Panc1 (cell line): ENCODE results near the gene ACBD3. TPM values are rescaled to one million over a fixed set of nuclear protein-coding genes. Genes with fewer than 3 reads are reported as not detected.

ENCODE experiments used
- ATAC-seq: fragments of 200-7000 bp; cut with Tn5 transposase; 2 replicates; pipeline ENCODE4 v1.9.1; 2020; ENCODE audit warnings: mild to moderate bottlenecking, moderate library complexity
- BruUV-seq: library from RNA; stranded (reverse); fragments of 400-500 nt; replicated peaks from 2 replicates; lab custom pipeline; 2021; lab: Mats Ljungman, UMichigan
- CTCF ChIA-PET: fragments of 300-600 bp; sonication (Branson Sonifier 250); formaldehyde crosslinking; loops from one replicate; lab custom pipeline; 2022; ENCODE audit warnings: antibody characterized with exemption; lab: Charles Lee
- POLR2A ChIA-PET: fragments of 300-600 bp; sonication (Branson Sonifier 250); formaldehyde crosslinking; loops from one replicate; lab custom pipeline; 2022; ENCODE audit warnings: antibody characterized with exemption; lab: Charles Lee
- DNase-seq: peaks from one replicate; pipeline ENCODE4 v3.0.0-alpha.2; 2010; ENCODE audit warnings: low read depth, low spot score
- H3K27ac ChIP-seq: 2 replicates; pipeline ENCODE4 v1.5.1; 2011; ENCODE audit warnings: mild to moderate bottlenecking, low read length, inconsistent platforms
- H3K27me3 ChIP-seq: fragments of 200-500 bp; sonication (Bioruptor generic); 2 replicates; pipeline ENCODE4 v1.6.0; 2014; ENCODE audit warnings: low read length, inconsistent platforms; ENCODE audit not compliant: control insufficient read depth, insufficient read depth
- H3K36me3 ChIP-seq: fragments of 200-500 bp; sonication (Bioruptor generic); 2 replicates; pipeline ENCODE4 v1.5.1; 2014; ENCODE audit warnings: inconsistent platforms, mild to moderate bottlenecking, low read length, moderate library complexity; ENCODE audit not compliant: control insufficient read depth, insufficient read depth
- H3K4me1 ChIP-seq: 2 replicates; pipeline ENCODE4 v1.5.1; 2011; ENCODE audit warnings: inconsistent platforms, mild to moderate bottlenecking, low read length, moderate library complexity; ENCODE audit not compliant: control insufficient read depth, insufficient read depth
- H3K4me3 ChIP-seq, 2 experiments: 2 replicates each; pipeline ENCODE4 v1.5.1; 2011 to 2012; ENCODE audit warnings: low read depth in 2 of 2, low read length in 2 of 2, mild to moderate bottlenecking in 2 of 2, inconsistent platforms in 1 of 2, moderate library complexity in 1 of 2
- H3K9me3 ChIP-seq: fragments of 200-500 bp; sonication (Bioruptor generic); 2 replicates; pipeline ENCODE4 v1.5.1; 2014; ENCODE audit warnings: low read depth, mild to moderate bottlenecking, inconsistent platforms, low read length, moderate library complexity; ENCODE audit not compliant: control insufficient read depth, insufficient read depth
- CTCF ChIP-seq: fragments of 450-650 bp; IDR thresholded peaks from 2 replicates; pipeline ENCODE4 v1.5.1; 2017; ENCODE audit warnings: mild to moderate bottlenecking
- POLR2AphosphoS5 ChIP-seq: IDR thresholded peaks from 2 replicates; pipeline ENCODE4 v1.6.1; 2012; ENCODE audit warnings: mild to moderate bottlenecking, low read depth, low read length, moderate library complexity
- SIN3A ChIP-seq: IDR thresholded peaks from 2 replicates; pipeline ENCODE4 v1.6.1; 2012; ENCODE audit warnings: low read depth, mild to moderate bottlenecking, low read length, moderate library complexity, borderline replicate concordance; ENCODE audit not compliant: insufficient read depth
- TCF7L2 ChIP-seq: IDR thresholded peaks from 2 replicates; pipeline ENCODE4 v1.6.1; 2011; ENCODE audit warnings: mild to moderate bottlenecking, low read depth, low read length, inconsistent platforms
- in situ Hi-C: cut with HindIII; loops from 2 replicates; pipeline ENCODE4 v1.10.0; 2016; ENCODE audit warnings: low sequenced_read_pairs, low pct_unique_long_range_greater_than_20kb
- intact Hi-C: fragments of 100-400 bp; cut with micrococcal nuclease; formaldehyde crosslinking; loops from one replicate; pipeline ENCODE4 v1.10.0; 2022; ENCODE audit not compliant: unreplicated experiment
- total RNA-seq: library from RNA; stranded (reverse); gene quantifications from one replicate; pipeline ENCODE4 v1.2.1, GENCODE V29; 2021; ENCODE audit not compliant: unreplicated experiment
- TF ChIP-seq, protein P1 (sequence below), 2 experiments: IDR thresholded peaks; 2 replicates each; pipeline ENCODE4 v1.6.1; 2011 to 2012; ENCODE audit warnings: low read depth in 2 of 2, control low read depth in 1 of 2, low read length in 1 of 2, mild to moderate bottlenecking in 1 of 2, moderate library complexity in 1 of 2; ENCODE audit not compliant: insufficient read depth in 1 of 2

The ACBD3 gene
- total RNA-seq, 1 experiment from 2014 or later, result 31.2 TPM

GRCh38 chr1:226149806-226150205 is 36.7 kb downstream of the ACBD3 start:
- intact Hi-C loops (no loop called here), in situ Hi-C loops (no loop called here)
- H3K4me1 ChIP-seq, result no peaks in the 10 kb centered on the region
- no peak for DNase-seq
- H3K27me3 ChIP-seq, result no peaks in the 10 kb centered on the region
- no TSS peak for BruUV-seq
- ATAC-seq, result no peak
- no peak overlapping the region for H3K4me3 ChIP-seq
- H3K27ac ChIP-seq, result no peak overlapping the region
- CTCF ChIA-PET, result interaction anchor here (1.1 kb wide), 1 partner anchor 24 kb away, joined by 4 read pairs; no protein-coding TSS in a partner anchor
- TF ChIP-seq CTCF, result no peak
- no peak for TF ChIP-seq POLR2AphosphoS5
- no peak for TF ChIP-seq TCF7L2
- no peak for TF ChIP-seq SIN3A
- TF ChIP-seq, protein P1, sequence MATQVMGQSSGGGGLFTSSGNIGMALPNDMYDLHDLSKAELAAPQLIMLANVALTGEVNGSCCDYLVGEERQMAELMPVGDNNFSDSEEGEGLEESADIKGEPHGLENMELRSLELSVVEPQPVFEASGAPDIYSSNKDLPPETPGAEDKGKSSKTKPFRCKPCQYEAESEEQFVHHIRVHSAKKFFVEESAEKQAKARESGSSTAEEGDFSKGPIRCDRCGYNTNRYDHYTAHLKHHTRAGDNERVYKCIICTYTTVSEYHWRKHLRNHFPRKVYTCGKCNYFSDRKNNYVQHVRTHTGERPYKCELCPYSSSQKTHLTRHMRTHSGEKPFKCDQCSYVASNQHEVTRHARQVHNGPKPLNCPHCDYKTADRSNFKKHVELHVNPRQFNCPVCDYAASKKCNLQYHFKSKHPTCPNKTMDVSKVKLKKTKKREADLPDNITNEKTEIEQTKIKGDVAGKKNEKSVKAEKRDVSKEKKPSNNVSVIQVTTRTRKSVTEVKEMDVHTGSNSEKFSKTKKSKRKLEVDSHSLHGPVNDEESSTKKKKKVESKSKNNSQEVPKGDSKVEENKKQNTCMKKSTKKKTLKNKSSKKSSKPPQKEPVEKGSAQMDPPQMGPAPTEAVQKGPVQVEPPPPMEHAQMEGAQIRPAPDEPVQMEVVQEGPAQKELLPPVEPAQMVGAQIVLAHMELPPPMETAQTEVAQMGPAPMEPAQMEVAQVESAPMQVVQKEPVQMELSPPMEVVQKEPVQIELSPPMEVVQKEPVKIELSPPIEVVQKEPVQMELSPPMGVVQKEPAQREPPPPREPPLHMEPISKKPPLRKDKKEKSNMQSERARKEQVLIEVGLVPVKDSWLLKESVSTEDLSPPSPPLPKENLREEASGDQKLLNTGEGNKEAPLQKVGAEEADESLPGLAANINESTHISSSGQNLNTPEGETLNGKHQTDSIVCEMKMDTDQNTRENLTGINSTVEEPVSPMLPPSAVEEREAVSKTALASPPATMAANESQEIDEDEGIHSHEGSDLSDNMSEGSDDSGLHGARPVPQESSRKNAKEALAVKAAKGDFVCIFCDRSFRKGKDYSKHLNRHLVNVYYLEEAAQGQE (IDR thresholded peaks at IDR 0.05; ENCODE audit: insufficient read depth in 1 of 2, low read depth in 2 of 2, low read length in 1 of 2), result no peak
- H3K36me3 ChIP-seq, result peaks cover 21% of the 10 kb centered on the region
- H3K9me3 ChIP-seq, result no peaks in the 10 kb centered on the region
- POLR2A ChIA-PET, result no interaction called here

DNA sequence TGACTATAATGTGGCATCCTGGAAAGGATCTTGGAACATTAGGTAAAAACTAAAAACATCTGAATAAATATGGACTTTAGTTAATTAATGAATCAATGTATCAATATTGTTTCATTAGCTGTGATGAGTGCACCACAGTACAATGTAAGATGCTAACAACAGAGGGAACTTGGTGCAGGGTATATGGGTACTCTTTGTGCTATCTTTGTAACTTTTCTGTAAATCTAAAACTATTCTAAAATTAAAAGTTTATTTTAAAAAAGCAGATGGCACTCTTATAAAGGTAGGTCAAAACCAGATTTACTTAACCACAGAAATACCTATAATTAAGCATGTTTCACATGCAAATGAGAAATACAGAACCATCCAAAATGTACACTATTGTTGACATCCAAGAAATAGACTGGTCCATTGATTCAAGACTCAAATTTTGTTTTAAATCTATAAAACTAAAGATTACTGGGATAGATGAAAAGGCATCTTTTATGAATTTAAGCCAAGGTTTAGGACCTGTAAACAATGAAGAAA is 38.4 kb downstream of the ACBD3 start:
- TF ChIP-seq POLR2AphosphoS5 (no peak), TCF7L2 (no peak)
- TF ChIP-seq, protein P1 (IDR thresholded peaks at IDR 0.05; ENCODE audit: insufficient read depth in 1 of 2, low read depth in 2 of 2, low read length in 1 of 2), result no peak
- DNase-seq, result no peak
- in situ Hi-C loops, result no loop called here
- intact Hi-C loops, result no loop called here
- Histone ChIP-seq H3K9me3 (no peaks in the 10 kb centered on the region), H3K36me3 (peaks cover 27% of the 10 kb centered on the region), H3K27ac (no peak overlapping the region), H3K27me3 (no peaks in the 10 kb centered on the region), H3K4me3 (no peak overlapping the region), H3K4me1 (no peaks in the 10 kb centered on the region)
- BruUV-seq, result no TSS peak
- ChIA-PET POLR2A (no interaction called here), CTCF (no interaction called here)
- no peak for ATAC-seq
